Femur (tissue), 1 donor: Measurements from ENCODE around the gene TMBIM4.
"Not testable (repeated sequence)": the region's sequence is repeated elsewhere in the genome, so short reads cannot be mapped to it uniquely, and the experiment has no call there.

Experiments used
- DNase-seq: peaks from one replicate; pipeline ENCODE4 v3.0.0-alpha.2; 2017

Gene TMBIM4

GRCh38 chr12:66182956-66183355, 13.2 kb upstream of the TMBIM4 start:
- no peak for DNase-seq

DNA sequence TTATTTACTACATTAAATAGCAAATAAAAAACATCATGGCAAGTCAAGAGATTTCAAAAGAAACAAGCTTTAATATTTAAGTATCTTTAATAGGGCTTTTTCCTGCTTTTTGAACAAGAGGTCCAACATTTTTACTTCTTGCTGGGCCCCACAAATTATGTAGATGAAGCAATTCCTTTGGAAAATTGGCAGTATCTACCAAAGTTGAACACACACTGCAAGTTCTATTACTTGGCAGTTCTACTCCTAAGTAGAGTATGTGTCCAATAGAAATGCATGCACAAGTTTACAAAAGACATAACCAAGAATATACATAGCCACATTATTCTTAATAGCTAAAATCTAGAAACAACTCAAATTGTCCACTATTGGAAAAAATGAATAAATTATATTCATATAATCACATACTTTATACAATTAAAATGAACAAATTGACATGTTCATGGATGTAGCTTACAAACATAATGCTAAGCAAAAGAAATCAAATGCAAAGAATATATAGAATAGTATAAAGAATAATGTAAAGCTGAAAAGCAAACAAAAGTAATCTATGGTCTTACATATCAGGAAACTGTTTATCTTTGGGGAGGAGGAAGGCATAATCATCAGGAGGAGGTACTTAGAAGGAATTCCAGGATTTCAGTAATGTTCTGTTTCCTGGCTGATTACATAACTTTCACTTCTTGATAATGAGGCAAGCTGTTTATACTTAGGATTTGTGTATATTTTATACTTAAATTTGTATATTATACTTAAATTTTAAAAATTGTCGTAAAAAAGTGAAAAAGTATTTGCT, 6.5 kb upstream of the TMBIM4 start:
- DNase-seq = no peak

- DNase-seq = not testable (repeated sequence)
Measured at GRCh38 chr12:66174391-66175325, 4.9 kb upstream of the TMBIM4 start.

GRCh38 chr12:66170606-66171005, 810 bp upstream of the TMBIM4 start:
- no peak for DNase-seq

GRCh38 chr12:66168410-66168809, 1.4 kb downstream of the TMBIM4 start:
- DNase-seq = no peak

DNA sequence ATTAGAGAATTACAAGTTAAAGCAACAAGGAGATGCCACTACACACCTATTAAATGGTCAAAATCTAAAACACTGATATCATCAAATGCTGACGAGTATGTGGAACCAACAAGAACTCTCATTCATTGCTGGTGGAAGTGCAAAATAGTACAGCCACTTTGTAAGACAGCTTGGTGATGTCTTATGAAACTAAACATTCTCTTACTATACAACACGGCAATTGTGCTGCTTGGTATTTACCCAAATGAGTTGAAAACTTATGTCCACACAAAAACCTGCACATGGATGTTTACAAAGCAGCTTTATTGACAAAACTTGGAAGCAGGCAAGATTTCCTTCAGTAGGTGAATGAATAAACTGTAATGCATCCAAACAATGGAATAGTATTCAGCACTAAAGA, 3.2 kb downstream of the TMBIM4 start:
- DNase-seq = no peak

DNA sequence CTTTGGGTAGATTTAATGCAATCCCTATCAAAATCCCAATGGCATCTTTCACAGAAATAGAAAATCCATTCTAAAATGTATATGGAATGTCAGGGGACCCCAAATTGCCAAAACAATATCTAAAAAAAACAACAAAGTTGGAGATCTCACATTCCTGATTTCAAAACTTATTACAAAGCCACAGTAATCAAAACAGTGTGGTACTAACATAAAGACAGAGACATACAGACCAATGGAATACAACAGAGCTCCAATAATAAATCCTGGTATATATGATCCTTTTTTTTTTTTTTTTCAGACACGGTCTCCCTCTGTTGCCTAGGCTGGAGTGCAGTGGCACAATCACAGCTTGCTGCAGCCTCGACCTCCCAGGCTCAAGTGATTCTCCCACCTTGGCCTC, 4.7 kb downstream of the TMBIM4 start:
- DNase-seq = no peak

GRCh38 chr12:66164349-66164821, 5.4 kb downstream of the TMBIM4 start:
- DNase-seq = no peak

DNA sequence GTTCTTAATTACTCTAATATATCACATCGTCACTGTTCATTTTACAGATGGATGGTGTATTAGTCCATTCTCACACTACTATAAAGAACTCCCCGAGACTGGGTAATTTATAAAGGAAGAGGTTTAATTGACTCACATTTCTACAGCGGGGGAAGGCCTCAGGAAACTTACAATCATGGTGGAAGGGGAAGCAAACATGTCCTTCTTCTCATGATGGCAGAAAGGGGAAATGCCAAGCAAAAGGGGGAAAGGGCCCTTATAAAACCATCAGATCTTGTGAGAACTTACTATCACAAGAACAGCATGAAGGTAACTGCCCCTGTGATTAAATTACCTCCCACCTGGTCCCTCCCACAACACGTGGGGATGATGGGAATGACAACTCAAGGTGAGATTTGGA, 6.5 kb downstream of the TMBIM4 start:
- no peak for DNase-seq

- DNase-seq = no peak
Measured at GRCh38 chr12:66162701-66163100, 7.1 kb downstream of the TMBIM4 start.

DNA sequence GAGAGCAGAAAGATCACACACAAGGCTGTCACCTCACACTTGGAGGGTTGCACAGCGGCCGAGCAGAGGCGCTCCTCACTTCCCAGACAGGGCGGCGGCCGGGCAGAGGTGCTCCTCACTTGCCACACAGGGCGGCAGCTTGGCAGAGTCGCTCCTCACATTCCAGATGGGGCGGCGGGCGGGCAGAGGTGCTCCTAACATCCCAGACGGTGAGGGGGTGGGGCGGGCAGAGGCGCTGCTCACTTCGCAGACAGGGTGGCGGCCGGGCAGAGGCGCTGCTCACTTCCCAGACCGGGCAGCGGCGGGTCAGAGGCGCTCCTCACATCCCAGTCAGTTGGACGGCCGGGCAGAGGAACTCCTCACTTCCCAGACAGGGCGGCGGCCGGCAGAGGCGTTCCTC, 9.1 kb downstream of the TMBIM4 start:
- DNase-seq = no peak

- DNase-seq = no peak
Measured at GRCh38 chr12:66159123-66159522, 10.7 kb downstream of the TMBIM4 start.

DNA sequence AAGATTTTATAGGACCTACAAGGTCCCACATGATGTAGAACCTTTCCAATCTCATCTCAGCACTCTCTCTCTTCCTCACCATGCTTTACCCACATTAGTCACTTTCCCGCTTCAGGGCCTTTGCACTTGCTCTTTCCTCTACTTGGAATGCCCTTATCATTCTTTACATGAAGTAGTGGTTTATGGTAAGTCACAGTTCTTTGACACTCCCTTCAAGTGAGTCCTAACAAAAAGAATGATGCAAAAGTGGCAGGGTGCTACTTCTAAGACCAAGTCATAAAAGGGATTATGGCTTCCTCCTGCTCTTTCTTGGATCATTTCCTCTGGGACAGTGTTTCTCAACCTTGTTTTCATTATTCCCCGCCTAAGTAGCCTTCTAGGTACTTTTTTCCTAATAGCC, 13.1 kb downstream of the TMBIM4 start:
- no peak for DNase-seq

DNA sequence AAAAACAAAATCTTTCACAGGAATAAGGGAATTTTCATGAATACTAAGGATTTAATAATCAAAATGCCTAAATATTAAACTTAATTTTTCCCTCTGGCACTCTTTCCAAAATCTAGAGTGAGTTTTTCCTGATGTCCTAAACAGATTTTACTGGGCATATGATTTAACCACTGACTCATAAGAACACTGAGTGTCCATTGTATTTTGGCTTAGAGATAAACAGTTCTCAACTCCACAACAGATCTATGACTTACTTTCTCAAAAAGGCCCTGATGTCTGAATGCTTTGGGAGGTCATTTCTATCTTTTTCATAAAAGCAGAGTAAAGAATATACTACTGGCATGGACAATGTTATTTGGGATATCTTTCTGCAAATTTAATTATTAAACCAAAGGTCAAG, 15.0 kb downstream of the TMBIM4 start:
- DNase-seq = no peak

DNA sequence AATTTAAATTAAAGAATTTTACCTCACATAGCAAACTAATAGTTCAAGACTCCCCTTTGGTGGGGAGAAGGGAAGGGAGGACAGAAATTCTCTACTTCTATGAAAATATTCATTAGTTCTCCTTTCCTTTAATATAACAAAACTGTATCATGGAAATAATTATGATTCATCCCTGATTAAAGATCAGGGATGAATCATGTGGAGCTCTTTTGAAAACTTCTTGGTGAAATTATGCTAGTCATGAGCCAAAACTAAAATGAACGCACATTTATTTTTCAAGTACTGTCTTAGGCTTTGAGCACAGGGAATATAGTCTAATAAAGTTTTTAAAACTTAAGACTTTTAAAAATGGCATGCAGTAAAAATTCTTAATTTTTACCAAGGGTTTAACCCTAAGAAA, 17.1 kb downstream of the TMBIM4 start:
- no peak for DNase-seq

DNA sequence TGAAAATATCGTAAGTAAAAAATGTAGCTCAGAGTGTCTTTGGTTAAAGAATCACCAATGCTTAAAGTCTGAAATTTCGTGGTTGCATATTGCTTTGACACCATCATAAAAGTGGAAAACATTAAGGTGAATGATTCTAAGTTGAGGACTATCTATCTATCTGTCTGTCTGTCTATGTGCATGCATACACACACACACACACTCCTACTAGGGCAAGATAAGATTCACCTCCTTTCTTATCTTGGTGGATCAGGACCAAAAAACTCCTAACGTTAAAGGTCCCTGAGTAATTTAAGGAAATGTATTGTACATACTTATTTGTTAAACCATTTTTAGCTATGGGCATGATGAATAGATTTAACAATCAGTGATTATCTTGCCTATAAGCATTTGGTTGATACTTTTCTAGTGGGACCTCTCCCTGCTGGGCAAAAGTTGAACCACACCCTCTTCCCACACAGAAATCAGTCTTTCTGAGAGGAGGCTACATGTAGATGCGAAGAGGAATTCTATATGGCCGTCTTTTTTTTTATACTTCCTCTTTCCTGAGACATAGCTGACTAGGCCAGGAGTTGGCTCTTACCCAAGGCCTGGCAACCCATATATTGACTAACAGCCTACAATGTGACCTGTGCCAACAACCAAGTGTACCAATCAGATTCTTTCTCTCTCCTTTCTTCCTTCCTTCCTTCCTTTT, 19.9 kb downstream of the TMBIM4 start:
- DNase-seq = no peak

GRCh38 chr12:66144791-66145754, 24.7 kb downstream of the TMBIM4 start:
- DNase-seq = no peak

- DNase-seq = no peak
Measured at GRCh38 chr12:66143868-66144267, 25.9 kb downstream of the TMBIM4 start.

GRCh38 chr12:66142826-66143225, 27.0 kb downstream of the TMBIM4 start:
- DNase-seq = no peak

GRCh38 chr12:66141299-66141698, 28.5 kb downstream of the TMBIM4 start:
- DNase-seq = no peak

GRCh38 chr12:66140731-66141130, 29.1 kb downstream of the TMBIM4 start:
- no peak for DNase-seq

- no peak for DNase-seq
Measured at GRCh38 chr12:66139328-66139727, 30.5 kb downstream of the TMBIM4 start.
